HG02885 (cell line): ENCODE data around the gene DARS1.

Source experiments
- ATAC-seq: cut with Tn5 transposase; IDR thresholded peaks from one replicate; pipeline ENCODE4 v1.9.1; 2021; ENCODE audit warnings: mild to moderate bottlenecking; ENCODE audit not compliant: unreplicated experiment, poor library complexity

DARS1 gene

DNA sequence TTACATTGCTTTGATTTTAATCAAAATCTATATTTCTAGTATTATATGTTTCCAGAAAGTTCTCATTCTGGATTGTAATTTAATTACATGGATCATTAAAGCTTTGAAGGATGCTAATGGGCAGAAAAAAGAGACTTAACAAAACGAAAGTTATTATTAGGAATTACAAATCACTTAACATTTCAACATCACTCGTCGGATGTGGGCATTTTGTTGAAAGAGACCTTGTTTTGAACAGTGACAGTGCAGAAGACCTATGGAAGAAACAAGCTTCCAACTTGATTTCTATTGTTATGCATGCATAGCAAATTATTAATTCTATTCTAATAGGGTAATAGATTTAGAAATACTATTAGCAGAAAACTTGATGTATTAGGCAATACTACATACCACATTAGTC, 31.4 kb upstream of the DARS1 start:
- no peak for ATAC-seq

DNA sequence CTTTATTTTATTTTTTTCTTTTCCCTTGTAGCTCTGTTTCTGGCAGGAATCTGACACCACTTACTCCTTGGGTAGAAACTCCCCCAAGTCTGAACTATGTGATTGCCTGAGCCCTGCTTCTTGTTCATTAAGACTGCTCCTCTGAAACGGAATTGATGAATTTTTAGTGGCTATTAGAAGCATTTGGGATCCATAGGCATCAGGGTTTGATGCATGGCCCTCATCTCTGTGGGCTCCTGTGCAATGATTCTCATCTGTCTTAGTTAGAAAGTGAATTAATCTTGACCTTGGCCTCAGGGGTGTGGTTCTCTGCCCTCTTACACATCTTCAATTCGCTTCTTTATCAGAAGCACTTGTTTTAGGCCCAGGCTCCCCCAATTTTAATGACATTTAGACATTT, 31.0 kb upstream of the DARS1 start:
- no peak for ATAC-seq

DNA sequence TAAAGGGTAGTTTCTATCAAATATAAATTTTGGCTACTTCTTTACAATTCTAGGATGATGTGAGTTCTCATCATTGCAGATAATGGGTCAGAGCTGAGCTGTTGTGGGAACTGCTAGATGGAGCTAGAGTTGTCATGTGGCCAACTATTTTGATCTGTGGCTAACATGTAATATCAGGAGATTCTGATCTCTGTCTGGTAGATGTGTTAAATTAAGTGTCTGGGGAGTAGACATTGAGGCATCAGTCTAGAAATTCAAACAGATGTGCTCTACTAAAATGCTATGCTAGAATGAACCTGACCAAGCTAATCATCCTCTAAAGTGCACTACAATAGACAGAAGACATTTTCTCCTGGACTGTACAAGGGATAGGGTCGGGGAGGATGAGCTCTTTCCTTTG, 30.3 kb upstream of the DARS1 start:
- no peak for ATAC-seq

DNA sequence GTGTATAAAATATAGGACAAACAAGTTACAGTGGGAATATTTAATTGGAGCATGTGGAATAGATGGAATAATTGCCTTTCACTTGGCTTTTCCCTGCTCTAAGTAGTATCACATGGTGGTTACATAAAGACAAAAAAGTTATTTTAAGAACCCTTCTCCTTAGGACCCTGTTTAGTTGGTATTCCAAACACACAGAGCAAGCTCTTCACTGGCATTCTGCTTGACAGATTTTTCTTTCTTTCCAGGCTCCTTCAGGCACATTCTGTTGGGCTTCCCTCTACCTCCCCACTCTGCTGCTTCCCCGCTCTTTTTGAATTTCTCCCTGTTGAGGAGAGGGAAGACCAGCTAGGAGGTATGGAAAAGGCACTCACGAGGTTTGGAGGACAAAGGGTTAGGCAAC, 29.0 kb upstream of the DARS1 start:
- ATAC-seq: no peak

DNA sequence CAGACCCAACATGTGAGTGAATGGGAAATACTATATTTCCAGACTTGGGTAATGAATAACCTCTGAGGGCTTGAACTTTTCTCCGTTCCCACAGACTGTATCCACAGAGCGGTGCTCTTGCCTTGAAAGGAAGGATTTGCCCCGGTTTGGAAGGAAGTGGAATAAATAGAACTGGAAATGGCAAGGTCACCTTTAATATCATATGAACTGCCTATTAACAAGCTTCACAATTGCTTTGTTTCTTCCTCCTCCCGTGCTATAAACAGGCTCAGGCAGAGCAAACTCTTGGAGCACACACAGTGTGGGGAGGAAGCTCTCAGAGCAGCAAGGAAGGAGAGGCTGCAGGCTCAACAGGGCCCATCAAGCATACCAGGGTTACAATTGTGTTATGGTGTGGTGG, 28.5 kb upstream of the DARS1 start:
- no peak for ATAC-seq

DNA sequence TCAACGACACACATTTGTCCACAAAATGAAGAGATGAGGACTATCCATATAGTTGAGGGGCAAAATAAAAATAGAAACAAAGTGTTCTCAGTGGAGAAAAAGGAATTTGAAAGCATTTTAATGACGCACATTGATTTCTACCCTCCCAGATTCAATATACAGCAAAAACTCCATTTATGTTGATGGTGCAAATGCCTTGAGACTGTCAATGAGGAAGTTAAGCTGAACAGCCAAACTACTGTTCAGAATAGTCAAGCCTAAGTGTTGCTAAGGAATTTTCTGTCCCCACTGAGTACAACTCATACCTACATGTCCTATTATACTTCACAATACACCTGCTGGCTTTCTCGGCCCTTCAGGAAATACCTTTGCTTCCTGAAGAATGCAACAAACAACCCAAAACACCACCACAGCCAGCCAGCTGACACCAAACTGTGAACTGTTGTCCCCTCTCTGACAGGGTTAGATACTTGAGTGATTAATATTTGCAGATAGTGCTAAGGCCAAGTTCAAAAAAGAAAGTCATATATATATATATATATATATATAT, 27.8 kb upstream of the DARS1 start:
- ATAC-seq: no peak

DNA sequence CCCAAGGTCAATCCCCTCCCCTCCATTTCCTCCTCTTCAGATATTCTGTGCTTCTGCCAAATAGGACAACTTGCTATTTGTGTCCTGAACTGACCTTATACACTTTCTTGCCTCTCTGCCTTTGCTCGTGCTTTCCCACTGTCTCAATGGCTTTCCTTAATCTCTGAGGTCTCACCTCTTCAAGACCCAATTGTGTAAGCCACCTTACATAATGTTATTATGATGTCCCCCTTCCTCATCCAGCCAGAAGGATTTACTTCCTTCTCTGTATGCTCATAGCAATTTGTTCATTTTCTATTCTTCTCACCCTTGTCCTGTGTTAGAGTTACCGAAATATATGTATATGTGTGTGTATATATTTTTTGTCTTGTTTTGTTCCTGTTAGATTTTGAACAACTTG, 26.9 kb upstream of the DARS1 start:
- no peak for ATAC-seq

DNA sequence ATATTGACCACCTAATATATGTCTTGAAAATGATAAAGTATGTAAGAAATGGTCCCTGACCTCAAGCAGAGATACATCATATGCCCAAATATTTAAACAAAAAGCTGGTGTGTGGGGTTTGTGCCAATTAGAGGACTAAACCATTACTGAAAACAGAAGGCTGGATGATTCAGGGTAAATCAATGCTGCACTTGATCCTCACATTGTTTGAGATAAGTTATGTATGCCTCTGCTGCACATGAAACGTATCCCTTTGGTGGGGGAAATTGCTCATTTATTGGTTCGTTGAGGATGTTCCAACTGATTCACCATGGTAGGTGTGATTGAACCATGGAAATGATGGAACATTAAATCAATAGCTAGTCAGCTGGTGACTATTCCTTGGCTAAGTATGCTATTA, 24.7 kb upstream of the DARS1 start:
- ATAC-seq: no peak

DNA sequence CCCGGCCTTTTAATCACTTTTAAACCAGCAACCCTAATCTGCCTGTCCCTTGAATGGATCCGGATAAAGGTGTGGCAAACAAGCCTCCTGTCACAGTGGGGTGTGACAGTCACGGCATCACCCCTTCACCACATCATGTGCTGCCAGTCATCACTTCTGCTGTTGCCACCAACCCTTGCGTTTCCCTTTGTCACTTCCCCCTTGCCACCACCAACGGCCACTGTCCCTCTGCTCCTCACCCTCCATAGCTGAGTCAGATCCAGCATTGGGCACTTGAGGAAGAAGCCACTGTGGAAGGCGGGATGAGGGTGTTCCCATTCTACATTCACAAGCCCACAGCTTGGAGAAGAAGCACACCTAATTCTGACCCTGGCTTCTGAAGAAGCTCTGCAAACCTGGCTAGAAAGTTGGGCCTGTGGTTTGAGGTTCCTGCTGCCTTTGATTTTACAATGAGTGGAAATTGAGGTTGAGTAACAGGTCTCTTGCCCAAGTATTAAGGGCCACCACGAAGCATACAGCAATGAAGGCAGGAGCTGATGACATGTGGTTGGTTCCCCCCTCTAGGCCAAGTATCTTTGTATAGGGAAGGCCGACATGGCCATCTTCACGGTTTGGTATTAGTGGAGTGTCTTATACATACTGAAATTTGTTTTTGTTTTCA, 22.9 kb upstream of the DARS1 start:
- ATAC-seq: no peak

DNA sequence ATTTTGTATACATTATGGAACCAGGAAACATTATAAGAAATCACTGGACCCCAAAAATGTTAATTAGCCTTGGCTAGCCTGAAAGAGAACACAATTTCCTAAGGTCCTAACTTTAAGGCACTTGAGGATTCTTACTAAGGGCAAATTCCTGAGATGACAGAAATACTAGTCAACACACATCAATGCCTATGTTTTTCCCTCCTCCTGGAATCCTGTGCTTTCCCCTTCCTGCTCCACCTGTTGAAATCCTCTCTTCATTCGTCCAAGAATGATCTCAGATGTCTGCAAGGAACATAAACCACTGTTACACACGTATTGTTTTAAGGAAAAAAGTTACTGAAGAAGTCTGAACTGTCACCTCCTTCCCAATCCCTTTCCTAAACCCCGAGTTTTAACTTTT, 21.2 kb upstream of the DARS1 start:
- ATAC-seq: no peak

DNA sequence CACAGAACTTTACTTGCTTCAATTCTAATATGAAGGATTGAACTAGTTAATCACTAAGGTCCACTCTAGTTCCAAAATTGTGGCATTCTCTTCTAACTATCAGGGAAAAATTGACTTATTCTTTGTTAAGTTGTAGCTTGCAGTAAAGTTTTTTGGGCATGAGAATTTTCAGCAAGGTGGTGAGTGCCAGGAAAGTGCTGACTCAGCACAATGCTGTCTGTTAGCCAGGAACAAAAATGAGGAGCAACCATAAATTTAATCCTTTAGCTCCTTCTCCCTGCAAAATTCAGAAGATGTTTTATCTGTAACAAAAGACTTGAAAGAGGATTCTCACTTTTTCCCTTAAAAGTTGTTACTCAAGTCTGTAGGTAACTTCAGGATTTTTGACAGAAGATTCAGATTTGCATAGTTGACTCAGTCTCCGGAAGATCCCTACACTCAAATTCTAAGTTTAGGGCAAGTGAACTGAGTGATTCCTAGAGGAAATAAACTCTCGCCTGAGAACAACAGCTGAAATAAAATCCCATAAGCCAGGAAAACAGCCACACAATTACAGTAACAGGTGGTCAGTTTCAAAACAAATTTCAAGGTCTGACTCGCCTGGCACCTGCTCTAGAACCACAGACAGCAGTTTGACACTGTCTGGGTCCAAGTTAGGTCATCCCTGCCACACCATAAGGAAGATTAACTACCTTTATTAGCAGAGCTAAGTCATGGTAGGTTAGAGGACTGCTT, 20.2 kb upstream of the DARS1 start:
- peak; percentile 75 for ATAC-seq

DNA sequence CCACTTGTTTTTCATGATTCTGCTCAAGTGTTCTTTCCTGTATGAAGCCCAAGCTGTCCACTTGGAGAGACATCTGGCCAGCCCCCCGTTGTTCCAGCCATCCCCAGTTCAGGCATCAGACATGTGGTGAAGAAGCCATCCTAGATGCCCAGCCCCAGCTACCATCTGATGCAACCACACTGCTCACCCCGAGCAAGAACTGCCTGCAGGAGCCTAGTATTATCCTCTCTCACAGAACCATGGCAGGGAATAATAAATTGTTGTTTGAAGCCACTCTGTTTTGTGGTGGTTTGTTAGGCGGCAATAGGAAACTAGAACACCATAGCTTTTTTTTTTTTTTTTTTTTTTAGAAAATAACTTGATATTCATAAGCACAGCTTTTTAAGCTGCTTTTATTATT, 19.5 kb upstream of the DARS1 start:
- no peak for ATAC-seq

DNA sequence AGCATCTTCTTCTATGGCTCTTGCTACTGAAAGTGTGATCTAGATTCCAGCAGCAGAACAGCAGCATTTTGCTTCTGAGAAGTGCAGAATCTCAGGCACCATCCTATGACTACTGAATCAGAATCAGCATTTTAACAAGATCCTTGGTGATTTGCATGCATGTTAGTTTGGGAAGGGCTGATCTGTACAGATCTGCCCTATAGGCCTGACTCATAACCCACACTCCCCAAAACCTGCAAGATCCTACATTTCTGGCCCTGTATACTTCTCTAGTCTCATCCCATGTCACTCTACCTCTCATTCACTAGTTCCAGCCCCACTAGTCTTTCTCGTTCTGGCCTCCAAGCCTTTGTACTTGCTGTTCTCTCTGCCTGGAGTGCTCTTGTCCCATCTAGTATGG, 15.7 kb upstream of the DARS1 start:
- no peak for ATAC-seq

DNA sequence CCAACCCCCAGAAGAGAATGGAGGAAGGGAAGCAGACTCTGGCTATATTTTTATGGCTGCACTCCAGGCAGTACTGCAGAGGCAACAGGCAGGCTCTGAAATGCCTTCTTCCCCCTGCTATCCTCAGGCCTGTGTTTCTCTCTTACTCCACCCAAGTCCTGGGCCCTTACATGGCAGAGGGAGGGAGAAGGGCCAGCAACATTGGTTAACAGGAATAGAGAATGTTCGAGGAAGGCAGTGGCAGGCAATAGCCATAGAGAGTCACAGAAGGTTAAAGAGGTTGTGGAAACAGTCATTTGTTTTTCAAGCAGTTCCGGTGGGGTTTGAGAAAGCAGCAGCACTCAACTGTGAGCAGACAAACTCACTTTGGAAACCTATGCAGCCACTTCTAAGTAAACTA, 15.1 kb upstream of the DARS1 start:
- peak; percentile 73 for ATAC-seq

DNA sequence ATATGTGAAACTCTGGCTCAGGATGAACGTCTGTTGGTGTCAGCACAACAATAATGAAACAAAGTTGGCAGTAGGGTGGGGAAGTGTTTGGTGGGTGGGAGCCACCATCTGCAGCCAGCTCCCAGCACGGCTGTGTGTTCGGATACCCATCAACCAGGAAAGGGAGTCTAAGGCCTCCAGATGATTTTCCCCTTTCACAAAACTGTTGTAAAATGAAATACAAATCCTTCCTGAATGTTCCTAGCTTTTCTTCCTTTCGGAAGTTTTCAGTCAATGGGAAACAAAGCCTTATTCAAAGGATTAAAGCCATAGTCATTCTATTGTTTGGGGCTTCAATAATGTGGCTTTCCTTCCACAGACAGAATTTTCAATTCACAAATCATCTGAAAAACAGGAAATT, 14.5 kb upstream of the DARS1 start:
- no peak for ATAC-seq

DNA sequence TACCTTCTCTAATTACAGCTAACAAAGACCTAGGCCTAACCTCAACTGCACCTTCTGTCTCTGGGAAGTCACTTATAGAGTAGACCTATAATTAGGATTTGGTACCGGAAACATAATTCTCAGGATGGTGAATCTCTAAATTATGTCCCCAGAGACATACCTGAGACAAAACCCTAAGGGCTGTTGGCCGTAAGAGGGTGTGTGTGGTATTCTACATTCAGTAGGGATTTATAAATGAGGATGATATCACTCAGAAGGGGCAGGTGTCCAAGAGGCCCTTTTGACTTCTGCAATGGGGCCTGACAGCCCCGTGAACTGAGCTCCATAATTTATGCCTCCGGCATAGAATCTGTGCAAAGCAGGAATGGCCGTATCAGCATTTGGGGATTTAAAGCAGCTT, 13.5 kb upstream of the DARS1 start:
- ATAC-seq: no peak

DNA sequence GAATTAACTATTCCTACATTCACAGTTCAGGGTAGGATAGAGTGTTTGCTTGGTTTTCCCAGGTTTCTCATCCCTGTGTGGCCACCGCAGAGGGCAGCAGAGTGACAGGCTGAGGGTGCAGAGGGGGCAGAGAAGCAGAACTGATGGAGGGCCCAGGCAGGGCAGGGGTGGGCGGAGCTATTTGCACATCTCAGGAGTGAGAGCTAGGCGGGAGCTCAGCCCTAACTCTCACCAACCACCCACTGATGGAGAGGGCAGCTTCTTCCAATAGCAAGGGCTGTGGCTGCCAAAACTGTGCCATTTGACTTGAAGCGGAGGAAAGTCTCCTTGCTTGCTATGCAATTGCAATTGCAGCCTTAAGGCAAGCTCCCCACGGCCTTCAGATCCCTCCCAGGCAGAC, 12.0 kb upstream of the DARS1 start:
- peak; percentile 63 for ATAC-seq

DNA sequence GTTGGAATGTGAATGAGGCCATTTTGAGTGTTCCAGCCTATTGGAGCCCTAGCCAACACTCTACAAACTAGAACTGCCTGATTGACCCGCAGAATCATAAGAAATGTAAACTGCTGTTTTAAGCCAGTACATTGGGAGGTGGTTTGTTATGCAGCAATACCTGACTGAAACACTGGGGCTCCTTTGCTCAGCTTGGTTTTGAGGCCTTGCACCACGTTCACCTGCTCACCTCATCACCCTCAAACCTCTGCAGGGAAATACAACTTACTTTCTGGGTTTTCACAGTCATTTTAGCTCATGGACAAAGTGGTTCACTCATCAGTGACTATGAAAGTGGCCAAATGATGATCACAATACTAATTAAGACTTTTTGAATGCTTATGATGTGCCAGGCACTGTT, 10.9 kb upstream of the DARS1 start:
- no peak for ATAC-seq

DNA sequence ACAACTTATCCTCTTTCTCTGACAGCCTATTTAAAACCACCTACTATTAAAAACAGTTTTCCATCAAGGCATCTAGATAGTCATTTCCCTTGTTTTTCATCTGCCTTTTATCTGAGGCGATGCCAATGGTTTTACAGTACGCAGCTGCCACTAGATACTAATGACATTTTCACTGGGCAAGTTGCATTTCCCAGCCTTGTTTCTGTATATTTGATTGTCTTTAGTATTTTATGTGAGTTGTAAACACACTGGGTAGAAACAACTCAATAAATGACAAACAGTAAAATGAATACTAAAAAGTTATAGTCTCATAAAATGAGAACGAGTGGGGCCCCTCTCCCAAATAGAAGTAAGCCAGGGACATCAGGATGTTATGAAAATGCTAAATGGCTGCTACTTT, 8.9 kb upstream of the DARS1 start:
- no peak for ATAC-seq

DNA sequence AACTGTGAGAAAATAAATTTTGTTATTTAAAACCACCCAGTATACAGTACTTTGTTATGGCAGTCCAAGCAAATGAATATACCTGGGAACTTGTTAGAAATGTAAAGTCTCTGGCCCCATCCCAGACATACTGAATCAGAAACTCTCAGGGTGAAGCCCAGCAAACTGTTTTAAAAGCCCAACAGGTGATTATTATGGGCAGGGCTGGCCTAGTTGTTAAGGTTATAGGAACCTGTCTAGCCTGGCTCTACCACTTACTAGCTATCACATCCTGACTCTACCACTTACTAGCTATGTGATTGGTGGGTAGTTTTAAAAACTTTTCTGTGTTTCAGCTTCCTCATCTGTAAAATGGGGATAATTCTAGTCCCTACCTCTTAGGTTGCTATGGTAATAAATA, 8.0 kb upstream of the DARS1 start:
- no peak for ATAC-seq

DNA sequence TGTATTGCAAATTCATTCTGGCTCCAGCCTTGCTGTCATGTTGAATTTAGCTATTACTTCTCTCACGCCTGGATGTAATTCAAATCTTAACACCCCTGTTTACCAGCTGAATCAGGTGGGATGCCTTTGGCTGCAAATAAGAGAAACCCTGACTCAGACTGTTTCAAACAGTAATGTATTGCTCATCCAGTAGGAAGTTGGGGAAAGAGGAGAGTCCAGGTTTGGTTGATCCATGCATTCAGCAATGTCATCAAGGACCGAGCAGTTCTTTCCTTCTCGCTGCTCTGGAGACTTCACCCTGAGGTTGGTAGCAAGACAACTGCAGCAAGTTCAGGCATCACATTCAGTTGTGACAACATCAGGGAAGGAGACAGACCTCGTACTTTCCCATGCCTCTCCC, 6.4 kb upstream of the DARS1 start:
- no peak for ATAC-seq

DNA sequence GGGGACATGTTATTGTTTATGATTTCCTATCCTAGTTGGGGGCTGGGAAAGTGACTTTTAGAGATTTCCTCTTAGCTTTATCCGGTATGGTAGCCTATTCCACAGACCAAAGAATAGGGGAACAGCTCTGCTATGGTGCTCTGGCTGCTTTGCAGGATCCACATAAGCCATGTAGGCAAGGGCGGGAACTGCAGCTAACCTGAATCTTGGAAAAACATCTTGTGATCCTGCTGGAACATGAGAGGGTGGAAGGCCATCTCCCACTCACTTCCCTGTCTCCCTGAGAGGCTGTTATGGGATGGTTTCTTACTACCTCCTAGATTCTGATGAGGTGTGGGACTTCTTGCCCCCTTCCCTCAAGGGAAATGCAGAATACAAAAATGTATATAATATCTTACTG, 2.0 kb upstream of the DARS1 start:
- no peak for ATAC-seq
